CD4-positive, alpha-beta T cell treated with Interleukin-4 for 4 hours (primary cell): Measurements from ENCODE around the gene IL6ST.
"Not testable (repeated sequence)": the region's sequence is repeated elsewhere in the genome, so short reads cannot be mapped to it uniquely, and the experiment has no call there.

Experiments
- DNase-seq: peaks from one replicate; pipeline ENCODE4 v3.0.0-alpha.2; 2020

IL6ST gene

DNA sequence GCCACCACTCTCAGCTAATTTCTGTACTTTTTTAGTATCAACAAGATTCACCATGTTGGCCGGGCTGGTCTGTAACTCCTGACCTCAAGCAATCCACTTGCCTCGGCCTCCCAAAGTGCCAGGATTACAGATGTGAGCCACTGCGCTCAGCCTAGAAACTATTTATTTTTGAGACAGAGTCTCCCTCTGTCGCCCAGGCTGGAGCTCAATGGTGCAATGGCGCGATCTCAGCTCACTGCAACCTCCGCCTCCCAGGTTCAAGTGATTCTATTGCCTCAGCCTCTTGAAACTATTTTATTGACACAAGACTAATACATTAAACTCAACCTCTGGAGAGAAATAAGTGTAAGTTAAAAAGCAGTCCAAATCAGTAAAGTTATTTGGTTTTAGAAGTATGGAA lies 34.0 kb downstream of the IL6ST start:
- no peak for DNase-seq

GRCh38 chr5:55959208-55959607 lies 35.6 kb downstream of the IL6ST start:
- DNase-seq, result no peak

DNA sequence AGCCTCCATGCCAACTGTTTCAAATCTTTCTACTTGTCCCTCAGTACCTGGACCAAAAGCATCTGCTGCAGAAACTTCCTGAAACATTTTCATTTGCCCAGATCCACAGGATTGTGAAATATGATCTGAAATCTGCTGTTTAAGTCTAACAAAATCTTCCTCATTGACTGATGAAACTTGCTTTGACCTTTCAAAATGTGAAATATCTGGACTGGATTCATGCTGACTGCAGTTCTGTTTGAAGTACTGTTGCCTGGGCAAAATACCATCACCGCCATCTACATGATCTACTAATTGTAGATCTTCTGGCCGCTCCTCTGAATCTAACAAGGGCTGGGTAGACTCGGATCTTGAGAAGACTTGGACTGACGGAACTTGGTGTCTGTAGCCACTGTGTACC lies 53.6 kb downstream of the IL6ST start:
- DNase-seq, result not testable (repeated sequence)

DNA sequence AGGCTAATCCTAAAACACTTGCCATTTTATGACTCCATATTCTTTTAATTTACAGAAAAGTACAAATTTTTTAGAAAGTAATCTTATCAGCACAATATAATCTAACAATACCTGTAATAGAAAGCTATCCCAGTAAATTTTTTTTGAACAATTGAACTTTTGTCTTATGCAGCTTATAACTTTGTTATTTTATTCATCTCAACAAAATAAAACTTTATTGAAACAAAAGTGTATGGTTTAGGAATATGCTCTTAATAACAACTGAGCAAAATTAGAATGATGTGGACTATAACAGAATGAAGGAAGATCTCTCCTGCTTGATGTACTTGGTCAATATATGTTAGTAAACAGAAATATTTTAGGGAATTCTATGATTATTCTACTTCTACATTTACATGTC lies 57.2 kb downstream of the IL6ST start:
- DNase-seq, result not testable (repeated sequence)

DNA sequence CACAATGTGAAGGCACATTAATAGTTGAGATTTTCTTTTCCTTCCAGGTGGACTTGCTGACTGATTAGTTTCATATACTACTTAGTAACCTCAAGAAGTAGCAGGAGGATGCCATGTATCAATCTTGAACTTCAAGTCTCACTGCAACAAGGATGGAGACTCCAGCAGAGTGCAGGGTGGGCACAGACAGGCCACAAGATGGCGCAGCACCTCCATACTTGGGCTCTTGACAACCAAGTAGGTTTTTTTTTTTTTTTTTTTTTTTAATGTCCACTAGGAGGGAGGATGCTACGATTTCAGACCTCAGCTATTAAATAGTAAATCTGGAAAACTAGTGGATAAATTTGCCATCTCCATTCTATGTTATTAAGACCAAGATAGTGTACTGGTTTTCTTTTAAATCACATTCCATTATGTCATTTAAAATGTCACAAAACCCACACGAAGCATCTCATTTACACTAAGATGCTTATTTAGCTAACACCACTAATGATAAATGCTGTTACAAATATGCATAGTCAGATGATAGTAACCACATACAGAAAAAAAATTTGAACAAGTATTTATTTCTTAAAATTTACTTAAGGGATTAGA lies 58.6 kb downstream of the IL6ST start:
- peak; percentile 66 for DNase-seq

GRCh38 chr5:55935371-55935770 lies 59.4 kb downstream of the IL6ST start:
- DNase-seq, result no peak

- no peak for DNase-seq
These were observed 60.0 kb downstream of the IL6ST start for GRCh38 chr5:55934720-55935119.

GRCh38 chr5:55934115-55934613 lies 60.6 kb downstream of the IL6ST start:
- DNase-seq, result no peak

DNA sequence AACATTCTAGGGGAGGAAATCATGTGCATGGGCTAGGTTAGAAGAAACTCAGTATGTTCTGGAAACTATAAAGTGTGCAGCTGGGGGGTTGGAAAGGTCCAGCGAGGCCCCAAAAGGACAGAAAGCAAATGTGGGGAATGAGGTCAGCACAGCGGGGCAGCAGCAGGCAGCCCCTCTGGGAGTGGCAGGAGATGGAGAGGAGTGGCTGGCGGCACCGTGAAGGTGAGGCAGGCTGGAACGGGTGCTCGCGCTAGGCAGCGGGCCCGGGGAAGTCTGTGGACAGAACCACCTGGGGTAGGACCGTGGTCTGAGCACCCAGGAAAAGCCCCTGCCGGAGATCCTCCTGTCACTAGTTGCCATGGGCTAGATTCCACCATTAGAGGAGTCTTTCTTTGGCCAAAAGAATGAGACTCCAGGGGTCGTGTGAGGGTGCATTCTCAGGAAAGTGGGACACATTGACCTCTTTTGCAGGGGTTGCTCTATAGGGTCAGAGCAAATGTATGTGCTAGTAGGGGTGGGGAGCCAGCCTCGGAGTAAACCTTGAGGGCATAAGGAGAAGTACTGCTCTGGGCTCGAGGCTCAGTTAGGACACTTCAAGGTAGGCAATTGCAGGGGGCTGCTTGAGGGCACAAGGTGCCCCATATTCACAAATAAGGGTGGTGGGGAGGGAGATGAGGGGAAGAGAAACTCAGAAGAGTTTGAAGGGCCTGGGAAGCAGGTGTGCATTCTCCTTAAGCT lies 61.2 kb downstream of the IL6ST start:
- no peak for DNase-seq

GRCh38 chr5:55932700-55933099 lies 62.1 kb downstream of the IL6ST start:
- DNase-seq, result no peak

DNA sequence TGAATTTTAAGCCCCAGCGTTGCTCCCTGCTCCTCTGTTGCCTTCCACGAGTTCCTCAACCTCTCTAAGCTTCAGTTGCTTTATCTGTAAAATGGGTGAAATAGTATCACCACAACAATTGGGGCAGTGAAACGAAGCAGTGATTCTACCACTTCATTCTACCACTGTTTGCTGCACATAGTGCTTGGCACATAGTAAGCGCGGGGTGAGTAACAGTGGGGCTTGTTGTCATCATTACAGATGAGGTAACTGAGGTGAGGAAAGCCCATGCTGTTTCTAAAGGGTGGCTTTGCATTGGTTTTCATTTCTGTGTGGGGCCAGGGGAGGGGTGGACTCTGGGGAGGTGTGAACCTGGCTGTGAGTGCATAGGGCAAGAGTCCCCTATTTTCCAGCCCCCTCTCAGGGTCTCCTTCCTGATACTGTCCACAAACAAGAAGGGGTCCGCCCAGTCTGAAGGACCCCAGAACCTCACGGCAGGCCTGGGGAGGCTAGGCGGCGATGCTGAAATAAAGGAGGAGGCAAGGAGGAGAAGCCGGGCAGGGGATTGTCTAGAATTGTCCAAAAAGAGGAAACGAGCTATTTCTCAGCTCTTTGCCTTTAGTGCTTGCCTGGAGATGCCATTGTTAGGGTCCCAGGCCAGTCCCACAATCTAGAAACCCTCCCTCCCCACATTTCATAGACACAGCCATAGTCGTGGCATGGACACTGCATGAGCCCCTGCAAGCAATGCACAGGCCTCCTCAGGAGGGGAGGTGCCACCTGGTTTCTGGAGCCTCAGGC lies 65.6 kb downstream of the IL6ST start:
- DNase-seq, result no peak

DNA sequence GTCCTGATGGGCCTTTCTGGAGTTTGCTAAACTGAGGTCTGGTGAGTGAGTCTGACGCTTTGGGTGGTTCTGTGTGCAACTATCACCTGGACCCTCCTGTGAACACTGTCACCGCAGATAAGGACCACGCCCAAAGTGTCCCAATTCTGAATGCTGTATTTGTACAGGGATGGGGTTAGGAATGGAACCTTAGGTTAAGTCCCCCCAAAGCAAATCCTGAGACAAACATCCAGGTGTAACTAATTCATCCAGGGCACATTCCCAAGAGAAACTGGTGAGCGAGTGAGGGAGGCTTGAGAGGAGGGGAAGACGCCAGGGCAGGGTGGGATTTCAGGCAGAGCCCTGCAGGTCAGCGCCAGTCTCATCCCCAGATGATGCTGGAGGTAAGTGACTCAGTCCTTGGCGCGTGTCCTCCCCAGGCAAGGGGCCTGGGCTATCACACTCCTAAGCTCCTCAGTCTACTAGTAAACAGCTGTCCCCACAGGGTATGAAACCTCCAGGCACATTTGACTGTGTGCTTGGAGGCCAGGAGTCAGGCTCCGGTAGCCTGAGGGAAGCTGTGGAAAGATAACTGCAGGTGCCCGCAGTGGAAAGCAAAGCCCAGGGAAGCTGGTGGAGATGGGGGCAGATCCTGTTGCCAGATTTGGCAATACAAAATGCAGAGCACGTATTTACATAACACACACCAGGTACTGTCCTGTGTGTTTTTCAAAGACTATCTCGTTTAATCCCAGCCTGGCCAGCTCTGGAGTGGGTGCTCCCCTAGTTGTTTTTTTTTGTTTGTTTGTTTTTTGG lies 66.7 kb downstream of the IL6ST start:
- no peak for DNase-seq

DNA sequence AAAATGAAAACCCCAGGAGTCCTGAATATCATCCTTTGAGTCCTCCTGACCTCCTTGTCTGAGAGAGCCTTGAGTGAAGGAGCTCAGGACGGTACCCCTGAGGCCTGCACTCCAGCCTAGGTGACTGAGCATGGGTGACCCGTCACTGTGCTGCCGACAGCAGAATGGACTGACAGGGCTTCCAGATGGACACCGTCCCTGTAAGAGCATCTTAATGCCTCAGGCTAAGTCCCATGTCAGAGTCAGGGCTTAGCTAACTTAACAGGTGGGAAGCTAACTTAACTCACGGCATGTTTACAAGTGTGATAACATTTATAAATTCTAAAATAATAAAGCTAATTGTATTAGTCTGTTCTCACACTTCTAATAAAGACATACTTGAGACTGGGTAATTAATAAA lies 68.3 kb downstream of the IL6ST start:
- DNase-seq, result no peak

DNA sequence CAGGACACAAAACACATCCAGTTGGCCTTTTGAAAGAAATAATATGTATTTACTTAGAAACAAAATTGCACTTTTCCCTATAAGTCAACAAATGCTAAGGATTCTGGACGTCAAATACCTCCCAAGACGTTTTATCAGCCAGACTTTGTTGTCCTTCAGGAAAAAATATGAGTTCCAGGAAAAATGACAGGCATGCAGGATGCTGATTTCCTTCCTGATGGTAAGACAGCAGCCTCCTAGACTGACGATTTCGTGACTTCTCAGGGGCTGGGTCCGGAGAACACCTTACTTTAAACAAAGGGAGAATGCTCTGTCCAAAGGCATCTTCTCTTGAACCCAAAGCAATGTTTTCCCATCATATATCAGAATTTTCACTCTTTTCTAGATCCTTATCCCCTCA lies 69.1 kb downstream of the IL6ST start:
- no peak for DNase-seq

DNA sequence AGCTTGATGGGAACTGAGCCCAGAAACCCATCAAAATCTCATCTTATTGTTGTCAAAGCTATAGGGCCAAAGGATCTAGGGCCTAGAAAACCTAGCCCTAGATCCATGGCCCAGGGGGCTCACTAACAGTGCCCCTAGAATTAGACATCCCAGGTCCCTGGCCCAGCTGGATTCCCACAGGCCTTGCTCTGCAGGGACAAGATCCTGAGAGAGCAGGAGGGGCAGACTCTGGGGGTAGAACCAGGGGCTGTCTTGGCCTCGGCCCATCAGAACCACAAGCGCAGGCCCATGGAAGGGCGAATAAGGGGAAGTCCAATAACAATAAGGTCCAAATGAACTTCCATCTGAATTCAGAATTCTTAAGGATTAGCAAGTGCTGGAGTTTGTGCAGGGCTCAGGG lies 69.6 kb downstream of the IL6ST start:
- DNase-seq, result no peak

DNA sequence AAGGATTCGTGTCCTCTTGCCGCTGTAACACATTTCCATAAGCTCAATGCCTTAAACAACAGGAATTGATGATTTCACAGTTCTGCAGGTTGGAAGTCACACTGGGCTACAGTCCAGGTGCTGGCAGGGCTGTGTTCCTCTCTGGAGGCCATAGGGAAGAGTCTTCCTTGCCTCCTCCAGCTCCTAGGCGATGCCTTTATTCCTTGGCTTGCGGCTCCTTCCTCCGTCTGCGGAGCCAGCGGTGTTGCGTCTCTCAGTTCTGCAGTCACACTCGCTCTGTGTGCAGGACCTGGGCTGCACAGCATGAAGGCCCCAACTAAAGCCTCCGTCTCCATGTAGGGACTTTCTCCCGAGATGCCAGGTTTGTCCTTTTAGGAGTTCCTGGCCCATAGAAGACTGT lies 70.0 kb downstream of the IL6ST start:
- DNase-seq, result no peak

- DNase-seq, result no peak
These were observed 70.8 kb downstream of the IL6ST start for GRCh38 chr5:55923865-55924500.

DNA sequence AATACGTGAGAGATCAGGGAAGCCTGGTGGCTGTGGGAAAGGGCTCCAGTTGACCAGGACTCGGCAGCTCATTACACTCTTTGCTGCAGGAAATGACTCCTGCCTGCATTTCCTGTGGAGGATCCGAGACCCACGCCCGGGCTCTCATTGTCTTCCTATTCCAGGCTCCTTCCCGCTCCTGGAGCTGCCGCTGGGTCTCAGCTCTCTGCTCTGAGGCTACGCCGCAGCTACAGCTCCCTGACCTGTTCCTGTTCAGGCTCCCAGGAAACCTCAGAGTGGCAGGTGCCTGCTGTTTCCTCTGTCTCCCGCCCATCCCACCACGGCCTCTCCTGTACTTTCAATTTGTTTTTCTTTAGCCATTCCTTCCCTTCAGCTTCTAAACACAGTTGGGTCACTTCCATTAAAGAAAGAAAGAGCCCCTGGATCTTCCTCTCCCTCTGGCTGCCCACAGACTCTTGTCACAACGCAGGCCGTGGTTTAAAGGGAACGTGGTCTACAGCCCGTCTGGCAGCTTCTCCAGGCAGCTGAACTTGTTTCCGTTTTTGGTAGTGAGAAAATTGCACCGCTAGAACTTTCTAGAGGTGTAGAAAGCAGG lies 71.5 kb downstream of the IL6ST start:
- DNase-seq, result no peak

DNA sequence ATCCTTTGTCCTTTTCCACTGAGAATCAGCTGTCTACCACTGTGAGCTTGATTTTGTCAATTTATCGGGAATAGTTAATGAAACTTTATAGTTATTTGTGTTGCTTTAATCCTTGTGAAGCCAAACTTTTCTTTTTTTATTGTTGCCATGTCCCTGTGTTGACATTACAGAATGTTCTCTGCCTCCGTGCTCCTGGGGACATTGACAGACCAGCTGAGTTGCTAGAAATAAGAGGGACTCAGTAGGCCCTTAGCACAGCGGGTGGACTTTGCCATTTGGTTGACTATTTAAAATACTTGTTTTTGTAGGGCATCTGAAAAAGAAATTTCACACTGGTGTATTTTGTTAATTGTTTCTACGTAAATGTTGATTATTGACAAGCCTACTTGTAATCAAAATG lies 73.1 kb downstream of the IL6ST start:
- DNase-seq, result no peak

DNA sequence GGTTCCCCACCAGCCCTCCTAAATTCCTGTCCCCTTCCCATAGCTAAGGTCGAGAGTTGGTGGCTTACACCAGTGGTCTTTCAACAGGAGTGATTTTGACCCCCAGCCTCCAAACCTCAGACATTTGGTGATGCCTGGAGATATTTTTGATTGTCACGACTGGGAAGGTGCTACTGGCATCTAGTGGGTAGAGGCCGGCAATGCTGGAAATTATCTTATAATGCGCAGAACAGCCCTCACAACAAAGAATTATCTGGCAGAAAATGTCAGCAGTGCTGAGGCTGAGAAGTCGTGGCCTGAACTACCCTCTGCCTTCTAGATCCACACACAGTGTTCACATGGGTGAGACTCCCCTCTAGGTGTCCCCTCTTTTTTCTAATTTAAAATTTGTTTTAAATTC lies 74.0 kb downstream of the IL6ST start:
- DNase-seq, result no peak

- DNase-seq, result no peak
These were observed 75.1 kb downstream of the IL6ST start for GRCh38 chr5:55919625-55920024.
